HG03095 (cell line): ENCODE data around the gene EEF1AKMT3.
"Not testable (repeated sequence)": the region's sequence is repeated elsewhere in the genome, so short reads cannot be mapped to it uniquely, and the experiment has no call there.

ENCODE experiments used
- ATAC-seq: cut with Tn5 transposase; IDR thresholded peaks from one replicate; pipeline ENCODE4 v1.9.1; 2021; ENCODE audit warnings: moderate library complexity; ENCODE audit not compliant: unreplicated experiment

Gene EEF1AKMT3

DNA sequence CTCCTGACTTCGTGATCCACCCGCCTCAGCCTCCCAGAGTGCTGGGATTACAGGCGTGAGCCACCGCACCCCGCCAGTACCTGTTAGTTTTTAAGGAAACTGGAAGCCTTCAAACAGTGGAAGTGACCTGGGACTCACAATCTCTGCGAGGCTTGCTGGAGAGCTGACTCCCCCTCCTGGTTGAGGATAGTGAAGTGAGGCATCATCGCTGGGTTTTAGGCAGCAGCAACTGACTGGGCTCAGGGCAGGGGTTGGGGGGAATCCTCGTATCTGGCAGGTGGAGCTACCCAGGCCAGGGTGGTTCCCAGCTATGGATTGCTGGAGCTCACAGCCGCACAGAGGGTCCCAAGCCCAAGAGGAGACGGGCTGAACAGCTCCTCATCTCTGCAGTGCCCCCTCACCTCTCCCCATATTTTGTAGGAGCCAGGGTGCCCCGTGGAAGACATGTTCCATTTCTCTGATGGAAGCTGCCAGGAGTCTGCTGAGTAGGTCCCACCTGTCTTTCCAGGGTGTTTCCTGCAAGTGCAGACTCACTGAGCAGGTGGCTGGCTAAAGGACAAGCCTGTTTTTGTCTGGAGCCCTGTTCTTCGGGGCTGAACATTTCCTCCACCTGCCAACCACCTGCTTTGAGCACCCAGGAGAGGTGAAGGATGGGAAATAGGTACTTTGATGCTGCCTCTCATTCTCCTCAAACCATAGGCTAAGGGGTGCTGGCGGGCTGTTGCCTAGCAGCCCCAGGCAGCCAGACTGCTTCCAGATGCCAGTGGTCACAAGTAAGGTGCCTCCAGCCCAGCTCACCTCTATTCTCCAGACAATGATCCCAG lies 43.0 kb downstream of the EEF1AKMT3 start:
- ATAC-seq, result no peak

DNA sequence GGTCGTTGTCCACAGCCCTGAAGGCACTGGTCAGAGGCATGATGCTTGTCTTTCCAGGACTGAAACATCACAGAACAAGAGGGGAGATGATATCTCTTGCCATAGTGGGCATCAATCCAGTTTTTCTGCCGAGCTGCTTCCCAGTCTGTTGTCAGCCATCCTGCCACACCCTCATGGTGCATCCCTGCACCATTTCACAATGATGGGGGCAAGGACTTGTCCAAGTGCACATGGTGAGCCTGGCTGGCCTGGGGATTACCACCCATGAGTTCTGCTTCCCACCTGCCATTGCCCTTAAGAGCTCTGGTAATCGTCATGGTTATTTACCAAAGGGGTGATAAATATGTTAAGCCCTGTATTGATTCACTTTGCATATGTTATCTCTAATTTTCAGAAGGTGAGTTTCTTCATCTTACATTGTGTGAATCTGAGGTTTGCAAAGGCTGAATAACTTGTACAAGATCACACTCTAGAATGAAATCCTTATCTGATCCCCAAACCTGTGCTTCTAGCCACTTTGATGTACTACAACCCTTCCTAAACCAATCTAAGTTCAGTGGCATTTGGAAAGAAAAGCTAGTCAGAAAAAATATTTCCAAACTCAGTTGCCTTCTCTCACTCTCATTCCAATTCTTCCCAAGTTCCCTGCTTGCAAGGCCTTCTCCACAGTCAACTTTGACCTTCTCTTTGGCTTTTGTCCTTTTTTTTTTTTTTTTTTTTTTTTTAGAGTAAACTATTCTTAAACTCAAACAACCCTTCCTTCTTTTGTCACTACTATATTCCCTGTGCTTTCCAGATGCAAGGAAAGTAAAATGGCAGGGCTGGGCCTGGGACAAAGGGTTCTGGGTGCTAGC lies 43.8 kb downstream of the EEF1AKMT3 start:
- ATAC-seq, result no peak

- no peak for ATAC-seq
Observed at GRCh38 chr12:57816855-57817151, 44.4 kb downstream of the EEF1AKMT3 start.

DNA sequence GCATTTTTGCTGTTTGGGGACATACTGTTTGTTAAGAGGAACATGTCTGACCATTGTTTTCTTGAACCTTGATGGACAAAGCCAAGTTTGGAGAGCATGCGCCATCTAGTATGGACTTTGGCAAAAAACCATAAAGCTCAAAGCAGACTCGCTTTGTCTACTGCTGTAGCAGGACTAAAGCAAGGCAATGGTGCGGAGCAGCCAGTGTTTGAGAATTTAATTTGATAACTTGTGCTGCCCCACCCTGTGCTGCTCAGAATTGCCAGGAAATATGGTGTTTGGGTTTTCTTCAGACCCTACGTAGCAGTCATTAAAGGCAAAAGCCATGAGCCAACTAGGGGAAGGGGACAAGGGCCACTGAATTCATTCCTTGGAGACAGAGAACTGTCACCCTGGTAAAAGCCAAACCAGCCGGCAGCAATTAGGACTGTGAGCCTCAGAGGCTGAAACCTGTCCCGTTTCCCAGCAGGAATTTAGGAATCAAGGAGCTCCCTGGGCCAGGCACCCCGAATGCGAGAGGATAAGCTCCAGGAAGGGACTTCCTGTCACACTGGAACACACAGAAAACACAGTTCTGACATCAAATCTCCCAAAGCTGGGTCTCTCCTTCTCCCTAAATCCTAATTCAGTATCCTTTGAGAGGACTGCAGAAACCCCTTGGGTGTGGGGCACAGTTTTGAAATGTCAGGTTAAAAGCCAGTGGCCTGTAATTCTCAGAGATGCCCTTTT lies 45.0 kb downstream of the EEF1AKMT3 start:
- no peak for ATAC-seq

GRCh38 chr12:57817990-57818331 lies 45.5 kb downstream of the EEF1AKMT3 start:
- not testable (repeated sequence) for ATAC-seq

- ATAC-seq, result not testable (repeated sequence)
Observed at GRCh38 chr12:57820119-57820518, 47.7 kb downstream of the EEF1AKMT3 start.

DNA sequence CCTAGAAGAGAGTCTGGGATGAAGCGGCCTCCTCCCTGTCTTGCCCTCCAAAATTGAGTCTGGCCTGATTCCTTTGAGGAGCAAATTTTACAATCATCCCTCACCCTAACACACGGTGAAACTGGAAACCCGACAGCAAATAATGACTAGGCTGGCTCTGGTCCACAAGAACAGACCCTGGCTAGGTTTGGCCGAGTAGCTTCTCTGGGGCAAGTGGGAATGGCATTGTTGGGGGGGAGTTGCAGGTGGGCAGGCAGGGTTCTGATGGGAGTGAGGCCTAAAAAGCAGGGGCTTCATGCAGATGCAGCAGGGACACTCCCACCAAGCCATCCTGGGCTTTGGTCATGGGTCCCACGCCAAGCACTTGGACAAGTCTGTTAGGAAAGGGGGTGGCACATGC lies 48.6 kb downstream of the EEF1AKMT3 start:
- not testable (repeated sequence) for ATAC-seq

GRCh38 chr12:57821474-57822214 lies 49.2 kb downstream of the EEF1AKMT3 start:
- no peak for ATAC-seq

- ATAC-seq, result no peak
Observed at GRCh38 chr12:57822392-57823130, 50.1 kb downstream of the EEF1AKMT3 start.

- no peak for ATAC-seq
Observed at GRCh38 chr12:57823131-57823907, 50.9 kb downstream of the EEF1AKMT3 start.

DNA sequence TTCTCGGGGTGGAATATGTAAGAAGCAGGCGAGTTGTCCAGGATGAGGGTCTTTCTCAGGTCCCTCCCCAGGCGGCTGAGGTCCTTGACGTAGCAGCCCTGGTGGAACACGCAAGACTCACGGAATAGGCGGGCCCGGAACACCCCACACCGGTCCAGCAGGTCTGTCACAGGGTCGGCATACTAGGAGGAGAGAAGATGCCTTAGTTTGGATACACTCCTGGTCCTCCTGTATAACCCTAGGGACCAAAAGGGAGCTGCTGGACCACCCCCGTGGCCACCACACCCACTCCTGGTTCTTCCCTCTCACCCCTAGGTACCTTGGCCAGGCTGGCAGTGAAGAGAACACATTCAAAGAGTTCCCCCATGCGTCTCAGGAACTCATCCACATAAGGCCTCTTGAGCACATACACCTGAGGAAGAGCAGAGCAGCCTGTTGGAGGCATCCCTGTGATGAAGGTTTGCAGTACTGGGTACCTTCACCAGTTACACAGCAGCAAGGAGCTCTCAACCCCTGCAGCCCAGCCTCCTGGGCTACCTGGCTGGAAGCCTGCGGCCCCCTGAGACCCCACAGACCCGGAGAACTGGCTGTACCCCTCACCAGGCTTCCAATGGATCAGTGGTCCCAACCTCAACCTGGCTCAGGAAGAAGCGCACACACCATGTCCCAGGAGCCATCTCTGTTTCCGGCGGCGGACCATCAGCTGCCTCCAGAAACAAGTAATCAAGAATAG lies 51.7 kb downstream of the EEF1AKMT3 start:
- no peak for ATAC-seq

- no peak for ATAC-seq
Observed at GRCh38 chr12:57825451-57825850, 53.0 kb downstream of the EEF1AKMT3 start.

DNA sequence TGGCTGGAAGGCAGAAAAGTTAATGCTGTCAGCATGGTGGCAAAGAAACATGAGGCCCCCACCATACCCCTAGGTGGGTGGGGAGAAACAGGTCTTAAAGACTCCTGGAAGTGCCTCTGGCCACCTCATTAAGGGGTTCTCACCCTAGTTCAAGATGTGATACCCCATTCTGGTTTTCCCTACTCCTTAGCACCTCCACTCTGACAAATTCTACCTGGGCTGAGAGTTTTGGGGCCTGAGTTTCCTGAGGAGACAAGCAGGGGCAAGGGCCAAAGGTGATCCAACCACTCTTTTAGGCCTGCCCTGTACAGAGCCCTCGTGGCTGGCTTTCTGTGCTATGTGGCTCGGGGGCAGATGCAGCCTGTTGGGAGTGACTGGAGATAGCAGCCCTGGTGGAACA lies 54.0 kb downstream of the EEF1AKMT3 start:
- ATAC-seq, result no peak

- no peak for ATAC-seq
Observed at GRCh38 chr12:57826966-57827365, 54.6 kb downstream of the EEF1AKMT3 start.

- no peak for ATAC-seq
Observed at GRCh38 chr12:57829025-57829777, 56.8 kb downstream of the EEF1AKMT3 start.

DNA sequence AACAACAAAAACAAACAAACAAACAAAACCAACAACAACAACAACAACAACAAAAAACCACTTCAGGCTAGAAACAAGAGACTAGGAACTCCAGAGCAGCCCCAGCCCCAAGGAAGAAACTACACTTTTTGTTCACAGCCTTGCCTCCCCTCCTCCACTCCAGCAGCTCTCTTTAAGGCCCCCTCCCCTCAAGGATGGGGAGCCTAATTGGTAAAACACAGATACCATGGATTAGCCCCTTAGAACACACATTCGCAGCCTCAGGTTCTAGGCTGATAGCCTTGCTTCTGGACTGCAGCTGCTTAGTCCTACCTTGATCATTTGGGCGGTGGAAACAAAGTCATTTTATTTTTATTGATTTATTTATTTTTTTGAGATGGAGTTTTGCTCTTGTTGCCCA lies 58.0 kb downstream of the EEF1AKMT3 start:
- no peak for ATAC-seq
